Heart left ventricle (tissue), 16 donors: Measurements from ENCODE around the gene CACNB1. TPM values are rescaled to one million over a fixed set of nuclear protein-coding genes. Genes with fewer than 3 reads are reported as not detected.

Experiments
- ATAC-seq, 4 donors: fragments of 200-7000 bp; cut with Tn5 transposase; one replicate each; pipeline ENCODE4 v1.9.1; 2020 to 2022; ENCODE audit warnings: moderate library complexity in 4 of 4, mild to moderate bottlenecking in 3 of 4, moderate number of reproducible peaks in 1 of 4
- DNase-seq, 5 donors: peaks; one replicate each; pipeline ENCODE4 v3.0.0-alpha.2; 2020
- H3K27ac ChIP-seq, 12 donors: fragments of 200-600 bp; sonication (generic) in 4 of 12; one replicate each; pipeline versions ENCODE4 v1.5.0 to v1.8.0; 2016 to 2022; ENCODE audit warnings: mild to moderate bottlenecking in 2 of 12
- H3K27me3 ChIP-seq, 9 donors: fragments of 200-600 bp; sonication (generic) in 2 of 9; one replicate each; pipeline versions ENCODE4 v1.5.1 to v1.8.0; 2016 to 2022; ENCODE audit warnings: mild to moderate bottlenecking in 3 of 9
- H3K36me3 ChIP-seq, 9 donors: fragments of 200-600 bp; sonication (generic) in 2 of 9; one replicate each; pipeline versions ENCODE4 v1.5.0 to v1.8.0; 2018 to 2022; ENCODE audit warnings: mild to moderate bottlenecking in 2 of 9
- H3K4me1 ChIP-seq, 12 donors: fragments of 200-600 bp; sonication (generic) in 4 of 12; one replicate each; pipeline versions ENCODE4 v1.5.0 to v1.8.0; 2016 to 2022; ENCODE audit warnings: mild to moderate bottlenecking in 3 of 12
- H3K4me3 ChIP-seq, 12 donors: fragments of 200-600 bp; sonication (generic) in 4 of 12; one replicate each; pipeline versions ENCODE4 v1.5.0 to v1.8.0; 2017 to 2022; ENCODE audit warnings: mild to moderate bottlenecking in 9 of 12, moderate library complexity in 4 of 12
- H3K9me3 ChIP-seq, 12 donors: fragments of 200-600 bp; sonication (generic) in 4 of 12; one replicate each; pipeline versions ENCODE4 v1.5.0 to v1.8.0; 2016 to 2022; ENCODE audit warnings: mild to moderate bottlenecking in 1 of 12
- POLR2A ChIP-seq, 2 donors: fragments of 450-650 bp; IDR thresholded peaks; one replicate each; pipeline ENCODE4 v1.6.1; 2017; ENCODE audit warnings: antibody characterized with exemption in 2 of 2, mild to moderate bottlenecking in 2 of 2, moderate library complexity in 2 of 2
- WGBS, 4 donors: extraction: QIAGEN DNeasy Blood & Tissue Kit in 2 of 4; methylation state at CpG; one replicate each; pipeline versions ENCODE4 v1.1.5 to v1.1.7; 2013 to 2018; 5-methylcytosine and 5-hydroxymethylcytosine counted together
- intact Hi-C, 10 donors: fragments of 100-400 bp; cut with DNase I; formaldehyde crosslinking; loops; one replicate each; pipeline versions ENCODE4 v1.11.1 to v1.14.2; 2022
- polyA plus RNA-seq, 2 donors: library from polyadenylated mRNA; stranded (reverse); fragments of 200-250 nt; gene quantifications; one replicate each; pipeline ENCODE4 v1.2.3, GENCODE V29; 2013
- total RNA-seq, 9 donors: library from RNA; depleted of rRNA in 2 of 9; stranded (reverse); fragments of >200 nt in 2 of 9; fragmentation: NEBNext Ultra II Directional in 3 of 9; extraction: Animal tissue kit (Norgen Biotek cat#: 25700) in 3 of 9; gene quantifications; one replicate each; pipeline versions ENCODE4 v1.1.0 to v1.2.4, GENCODE V29; 2016 to 2023
- TF ChIP-seq, protein P1 (sequence below), 12 donors: fragments of 200-600 bp; sonication (generic) in 4 of 12; IDR thresholded peaks; one replicate each; pipeline versions ENCODE4 v1.5.0 to v1.8.0; 2018 to 2022; ENCODE audit warnings: antibody characterized with exemption in 12 of 12, mild to moderate bottlenecking in 5 of 12
- donor health status: ischemic (EF 13 %, LVEDD 7.1; RV severe dilation, severe dysfunction).
- donor health status: healthy with polysubstance abuse.
- donor health status: DM: no; HTN: yes; CAD: no.
- donor health status: DM: no; HTN: no; CAD: no.
- donor health status: ischemic (EF 25% LVEDD 6.9; RV normal size, moderate dysfunction).
- donor health status: ischemic (EF 25% LVEDD 5.7; RV mildly dilated, moderate dysfunction).
- donor health status: healthy.
- donor health status: DM: yes; HTN: yes; CAD: no.
- donor health status: ischemic (EF 35%, LVEDD 5.7; RV mildly dilated, moderate dysfunction).
- donor health status: nonischemic (EF 11% LVEDD 7.7; RV severe dilation, severe dysfunction).
- donor health status: DM: yes; HTN: yes; CAD: no.
- donor health status: PGD.
- donor health status: ischemic (EF 29% LVEDD 5.4; RV normal size, mild dysfunction).
- donor health status: nonischemic (EF 23%, LVEDD 6.1; RV moderate dilation, normal function).

Gene CACNB1
- total and polyA plus RNA-seq, 11 donors = 4.3 to 14.3 (median 7.1) TPM

DNA sequence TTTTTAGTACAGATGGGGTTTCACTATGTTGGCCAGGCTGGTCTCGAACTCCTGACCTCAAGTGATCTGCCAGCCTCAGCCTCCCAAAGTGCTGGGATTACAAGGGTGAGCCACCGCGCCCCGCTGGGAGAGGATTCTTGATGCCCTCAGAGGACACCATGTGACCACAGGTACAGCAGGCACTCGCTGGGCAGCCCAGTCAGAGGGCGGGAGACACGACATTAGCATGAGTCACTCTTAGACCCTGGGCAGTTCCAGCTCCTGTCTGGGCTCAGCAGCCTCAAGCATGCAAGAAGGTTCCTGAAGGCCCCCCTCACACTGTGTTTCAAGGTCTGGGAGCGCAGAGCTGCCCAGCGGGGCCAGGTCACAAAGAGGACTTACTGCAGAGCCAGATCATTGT is 16.4 kb upstream of the CACNB1 start:
- Histone ChIP-seq H3K27me3 (peaks cover 0 to 15% (median 0%) of the 10 kb centered on the region in 9 donors), H3K4me1 (peaks cover 3 to 21% (median 12%) of the 10 kb centered on the region in 12 donors), H3K27ac (no peak overlapping the region), H3K9me3 (no peaks in the 10 kb centered on the region), H3K4me3 (no peak overlapping the region), H3K36me3 (no peaks in the 10 kb centered on the region)
- DNase-seq (no peak), ATAC-seq (no peak)
- 65 to 83% (median 76%) methylated on average over 6 to 9 of the region's 9 CpGs for WGBS, 4 donors
- intact Hi-C loops = no loop called here
- TF ChIP-seq, protein P1, sequence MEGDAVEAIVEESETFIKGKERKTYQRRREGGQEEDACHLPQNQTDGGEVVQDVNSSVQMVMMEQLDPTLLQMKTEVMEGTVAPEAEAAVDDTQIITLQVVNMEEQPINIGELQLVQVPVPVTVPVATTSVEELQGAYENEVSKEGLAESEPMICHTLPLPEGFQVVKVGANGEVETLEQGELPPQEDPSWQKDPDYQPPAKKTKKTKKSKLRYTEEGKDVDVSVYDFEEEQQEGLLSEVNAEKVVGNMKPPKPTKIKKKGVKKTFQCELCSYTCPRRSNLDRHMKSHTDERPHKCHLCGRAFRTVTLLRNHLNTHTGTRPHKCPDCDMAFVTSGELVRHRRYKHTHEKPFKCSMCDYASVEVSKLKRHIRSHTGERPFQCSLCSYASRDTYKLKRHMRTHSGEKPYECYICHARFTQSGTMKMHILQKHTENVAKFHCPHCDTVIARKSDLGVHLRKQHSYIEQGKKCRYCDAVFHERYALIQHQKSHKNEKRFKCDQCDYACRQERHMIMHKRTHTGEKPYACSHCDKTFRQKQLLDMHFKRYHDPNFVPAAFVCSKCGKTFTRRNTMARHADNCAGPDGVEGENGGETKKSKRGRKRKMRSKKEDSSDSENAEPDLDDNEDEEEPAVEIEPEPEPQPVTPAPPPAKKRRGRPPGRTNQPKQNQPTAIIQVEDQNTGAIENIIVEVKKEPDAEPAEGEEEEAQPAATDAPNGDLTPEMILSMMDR (IDR thresholded peaks at IDR 0.05) = no peak
- no peak for TF ChIP-seq POLR2A (IDR thresholded peaks at IDR 0.05)

DNA sequence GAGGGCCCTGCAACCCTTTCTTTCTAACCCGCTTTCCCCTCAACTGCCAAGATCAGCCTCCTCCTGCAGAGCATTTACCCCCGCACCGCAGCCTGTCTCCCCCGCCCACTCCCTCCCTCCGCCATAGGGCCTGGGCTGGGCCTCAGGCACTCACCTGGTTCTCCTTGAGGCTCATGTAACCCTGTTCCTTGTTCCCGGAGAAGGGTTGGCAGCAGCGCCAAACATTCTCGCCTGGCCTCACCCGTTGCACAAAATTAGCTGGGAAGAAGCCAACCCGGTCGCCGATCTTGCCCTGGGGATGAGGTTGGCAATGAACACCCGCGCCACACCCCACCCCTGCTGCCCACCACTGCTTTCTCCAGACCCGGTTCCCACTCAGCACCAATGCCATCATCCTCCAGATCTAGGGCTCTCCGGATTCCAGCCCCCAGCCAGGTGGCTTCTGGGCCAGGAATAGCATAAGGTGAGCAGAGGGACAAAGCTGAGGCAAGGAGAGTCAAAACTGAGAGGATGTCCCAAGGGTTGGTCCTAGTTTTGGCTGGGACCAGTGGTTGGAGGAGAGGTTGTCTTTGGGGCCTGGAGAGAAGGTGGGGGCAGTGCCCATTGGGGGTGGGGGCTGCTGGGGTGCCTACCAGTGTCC is 15.5 kb upstream of the CACNB1 start:
- 54 to 67% (median 57%) methylated on average over 15 to 16 of the region's 16 CpGs for WGBS, 4 donors

DNA sequence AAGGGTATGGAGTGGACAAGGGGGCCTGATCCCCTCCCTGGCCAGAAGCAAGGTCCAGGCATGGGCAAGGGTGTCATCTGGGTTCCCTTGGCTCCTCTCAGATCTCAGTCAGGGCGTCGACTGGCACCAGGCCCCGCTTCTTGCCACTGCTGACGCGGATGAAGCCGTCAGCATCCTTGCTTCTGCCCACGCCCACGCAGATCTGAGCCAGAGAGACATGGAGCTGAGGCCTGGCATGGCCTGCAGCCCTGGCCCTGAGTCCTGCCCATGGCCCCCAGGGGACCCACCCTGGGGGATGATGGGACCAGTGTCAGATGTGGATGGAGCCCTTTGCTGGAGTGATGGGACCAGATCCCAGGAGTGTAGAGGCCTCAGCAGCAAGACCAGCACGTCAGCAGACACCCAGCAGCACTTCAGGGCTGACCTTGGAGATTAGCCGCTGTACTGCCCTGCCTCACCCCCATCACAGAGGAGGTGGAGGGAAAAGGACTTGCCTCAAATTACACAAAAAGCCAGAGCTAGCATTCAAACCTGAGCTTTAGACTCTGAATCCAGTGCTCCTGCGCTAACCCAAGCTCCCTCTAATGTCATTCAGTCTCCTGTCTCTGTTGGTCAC is 14.8 kb upstream of the CACNB1 start:
- Histone ChIP-seq H3K4me1 (peaks cover 3 to 23% (median 12%) of the 10 kb centered on the region in 12 donors), H3K9me3 (no peaks in the 10 kb centered on the region), H3K4me3 (no peak overlapping the region), H3K27ac (no peak overlapping the region), H3K36me3 (no peaks in the 10 kb centered on the region), H3K27me3 (peaks cover 0 to 9% (median 0%) of the 10 kb centered on the region in 9 donors)
- intact Hi-C loops = no loop called here
- ATAC-seq (peak in 2 of 4 donors; percentile 12 to 34), DNase-seq (no peak)
- 70 to 84% (median 81%) methylated on average over 5 to 11 of the region's 11 CpGs for WGBS, 4 donors
- TF ChIP-seq POLR2A (IDR thresholded peaks at IDR 0.05) = no peak
- TF ChIP-seq, protein P1 (IDR thresholded peaks at IDR 0.05) = no peak

More for the DNA sequence above, 15.5 kb upstream of the CACNB1 start:
- no peak overlapping the region for H3K27ac ChIP-seq
- peaks cover 0 to 12% (median 0%) of the 10 kb centered on the region in 9 donors for H3K27me3 ChIP-seq
- TF ChIP-seq, protein P1 (IDR thresholded peaks at IDR 0.05) = no peak
- TF ChIP-seq POLR2A (IDR thresholded peaks at IDR 0.05) = no peak
- H3K4me3 ChIP-seq = no peak overlapping the region
- DNase-seq (no peak), ATAC-seq (peak in 3 of 4 donors; percentile 7 to 26 (median 19))
- intact Hi-C loops = no loop called here
- H3K4me1 ChIP-seq = peaks cover 3 to 23% (median 12%) of the 10 kb centered on the region in 12 donors
- no peaks in the 10 kb centered on the region for H3K36me3 ChIP-seq
- no peaks in the 10 kb centered on the region for H3K9me3 ChIP-seq

DNA sequence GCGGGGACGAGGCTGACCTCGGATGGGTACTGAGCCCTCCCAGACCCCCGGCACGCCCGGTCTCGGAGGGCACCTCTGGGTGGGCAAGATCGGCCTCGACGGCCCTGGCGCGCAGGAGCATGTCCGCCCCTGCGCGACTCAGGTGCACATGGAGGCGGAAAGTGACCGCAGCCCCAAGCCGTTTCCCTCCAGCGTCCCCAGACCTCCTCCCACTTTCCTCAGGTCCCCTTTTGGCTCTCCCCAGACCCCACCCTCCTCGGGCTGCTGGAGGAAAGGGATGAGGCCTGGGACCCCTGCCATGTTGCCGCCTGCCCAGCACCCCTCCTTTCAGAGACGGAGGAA is 12.6 kb upstream of the CACNB1 start:
- Histone ChIP-seq H3K4me3 (peak overlapping the region; percentile 20 to 59 (median 48)), H3K4me1 (peaks cover 3 to 23% (median 12%) of the 10 kb centered on the region in 12 donors), H3K27ac (peak overlapping the region in 5 of 12 donors; percentile 43 to 78 (median 49)), H3K36me3 (peaks cover 0 to 3% (median 2%) of the 10 kb centered on the region in 9 donors), H3K27me3 (peaks cover 0 to 9% (median 0%) of the 10 kb centered on the region in 9 donors), H3K9me3 (no peaks in the 10 kb centered on the region)
- DNase-seq (no peak), ATAC-seq (no peak)
- TF ChIP-seq, protein P1 (IDR thresholded peaks at IDR 0.05) = no peak
- no peak for TF ChIP-seq POLR2A (IDR thresholded peaks at IDR 0.05)
- intact Hi-C loops = no loop called here
- 7 to 18% (median 12%) methylated on average over 21 to 22 of the region's 22 CpGs for WGBS, 4 donors
